ENCODE results near the gene DHH.

- no peak for TF ChIP-seq CHD2 (IDR thresholded peaks at IDR 0.05; ENCODE audit: low read length, partially characterized antibody)
- TF ChIP-seq, protein P1, sequence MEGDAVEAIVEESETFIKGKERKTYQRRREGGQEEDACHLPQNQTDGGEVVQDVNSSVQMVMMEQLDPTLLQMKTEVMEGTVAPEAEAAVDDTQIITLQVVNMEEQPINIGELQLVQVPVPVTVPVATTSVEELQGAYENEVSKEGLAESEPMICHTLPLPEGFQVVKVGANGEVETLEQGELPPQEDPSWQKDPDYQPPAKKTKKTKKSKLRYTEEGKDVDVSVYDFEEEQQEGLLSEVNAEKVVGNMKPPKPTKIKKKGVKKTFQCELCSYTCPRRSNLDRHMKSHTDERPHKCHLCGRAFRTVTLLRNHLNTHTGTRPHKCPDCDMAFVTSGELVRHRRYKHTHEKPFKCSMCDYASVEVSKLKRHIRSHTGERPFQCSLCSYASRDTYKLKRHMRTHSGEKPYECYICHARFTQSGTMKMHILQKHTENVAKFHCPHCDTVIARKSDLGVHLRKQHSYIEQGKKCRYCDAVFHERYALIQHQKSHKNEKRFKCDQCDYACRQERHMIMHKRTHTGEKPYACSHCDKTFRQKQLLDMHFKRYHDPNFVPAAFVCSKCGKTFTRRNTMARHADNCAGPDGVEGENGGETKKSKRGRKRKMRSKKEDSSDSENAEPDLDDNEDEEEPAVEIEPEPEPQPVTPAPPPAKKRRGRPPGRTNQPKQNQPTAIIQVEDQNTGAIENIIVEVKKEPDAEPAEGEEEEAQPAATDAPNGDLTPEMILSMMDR (IDR thresholded peaks at IDR 0.05) = no peak
Measured at GRCh38 chr12:49054096-49054495, 40.5 kb downstream of the DHH start.

Data from SK-N-SH (cell line).